ENCODE results near the gene PARD6G. TPM values are rescaled to one million over a fixed set of nuclear protein-coding genes. Genes with fewer than 3 reads are reported as not detected.

Gene PARD6G
- total and polyA plus RNA-seq, 2 of the 8 experiments (the other 6 are each of a cell fraction or from before 2014, with no cell fraction given), result 11.3 to 17.9 TPM

DNA sequence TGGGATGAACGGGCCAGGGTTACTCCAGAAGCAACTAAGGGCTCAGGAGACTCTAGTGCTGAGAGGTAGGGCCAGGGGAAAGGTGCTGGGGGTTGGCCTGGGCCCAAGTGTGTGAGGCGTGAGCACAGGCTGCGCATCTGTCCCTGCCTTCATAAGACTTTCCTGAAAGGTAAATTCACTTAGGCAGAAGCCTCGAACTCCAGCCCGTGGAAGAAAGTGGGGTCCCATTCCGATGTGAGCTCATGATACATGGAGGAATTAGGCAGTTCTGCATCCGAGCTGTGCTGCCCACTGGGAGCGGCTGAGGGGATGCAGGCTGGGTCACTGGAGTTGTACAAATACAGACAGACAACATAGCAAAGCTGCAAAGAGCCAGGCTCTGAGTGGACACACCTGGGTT, 16.2 kb downstream of the PARD6G start:
- DNase-seq (ENCODE audit: low read depth in 1 of 2, low spot score in 2 of 2), result peak in 1 of 2 experiments; percentile 35
- H3K27ac ChIP-seq (ENCODE audit: low read depth, low read length), result no peak overlapping the region
- H3K4me3 ChIP-seq (ENCODE audit: extremely low read depth in 1 of 4, insufficient read depth in 2 of 4, low read depth in 3 of 4, low read length in 4 of 4), result no peak overlapping the region
- H3K23me2 ChIP-seq (ENCODE audit: low read depth, low read length), result no peaks in the 10 kb centered on the region
- H3K14ac ChIP-seq (ENCODE audit: insufficient read length), result no peak overlapping the region
- no peak overlapping the region for H3K23ac ChIP-seq (ENCODE audit: insufficient read length)
- no peak overlapping the region for H2BK5ac ChIP-seq (ENCODE audit: low read depth, low read length)
- H4K91ac ChIP-seq (replicated peaks; ENCODE audit: insufficient read length, low read length), result no peak overlapping the region
- no peak overlapping the region for H2BK12ac ChIP-seq (ENCODE audit: low read depth, low read length)
- H4K5ac ChIP-seq (ENCODE audit: insufficient read length, low read depth, low read length), result no peak overlapping the region
- H3K79me2 ChIP-seq (ENCODE audit: control insufficient read depth in 1 of 2, insufficient read depth in 2 of 2, low read length in 2 of 2), result peaks cover 0 to 3% of the 10 kb centered on the region in 2 experiments; a peak in 3 of 4 replicates
- no peak overlapping the region for H4K8ac ChIP-seq (ENCODE audit: extremely low read depth, insufficient read depth, low read length)
- 95% methylated on average over 8 of the region's 8 CpGs; no CpG with 5 or more reads in 1 of the 2 experiments for WGBS, 2 experiments (ENCODE audit: extremely low coverage in 1 of 2, insufficient coverage in 1 of 2, insufficient read length in 1 of 2, insufficient replicate concordance in 2 of 2, low coverage in 1 of 2, low lambda C conversion rate in 2 of 2, missing lambda C conversion rate in 1 of 2)
- no peak overlapping the region for H2BK20ac ChIP-seq (ENCODE audit: low read length)
- TF ChIP-seq RAD21 (IDR thresholded peaks at IDR 0.05 in 1 of 2, conservative IDR thresholded peaks at IDR 0.05 in 1 of 2; ENCODE audit: low read depth in 2 of 2, low read length in 2 of 2), result no peak
- TF ChIP-seq POU5F1 (IDR thresholded peaks at IDR 0.05; ENCODE audit: low read depth, low read length), result no peak
- no peak for TF ChIP-seq KDM1A (IDR thresholded peaks at IDR 0.05; ENCODE audit: borderline replicate concordance, low read length)
- TF ChIP-seq NANOG (IDR thresholded peaks at IDR 0.05; ENCODE audit: insufficient read depth, low read depth, low read length, poor library complexity, severe bottlenecking), result no peak
- TF ChIP-seq, protein P1, sequence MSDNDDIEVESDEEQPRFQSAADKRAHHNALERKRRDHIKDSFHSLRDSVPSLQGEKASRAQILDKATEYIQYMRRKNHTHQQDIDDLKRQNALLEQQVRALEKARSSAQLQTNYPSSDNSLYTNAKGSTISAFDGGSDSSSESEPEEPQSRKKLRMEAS (IDR thresholded peaks at IDR 0.05), result no peak
- TF ChIP-seq SIX5 (IDR thresholded peaks at IDR 0.05; ENCODE audit: low read depth, low read length), result no peak
- no peak for TF ChIP-seq POLR2A (IDR thresholded peaks at IDR 0.05; ENCODE audit: control extremely low read depth in 1 of 2, low read depth in 2 of 2, low read length in 2 of 2)
- no peak for TF ChIP-seq BRCA1 (IDR thresholded peaks at IDR 0.05; ENCODE audit: low read depth, low read length)
- no peak for TF ChIP-seq TAF7 (optimal IDR thresholded peaks at IDR 0.05; ENCODE audit: borderline replicate concordance, low read depth, low read length)
- no peak for TF ChIP-seq CBX5 (IDR thresholded peaks at IDR 0.05; ENCODE audit: low read depth, low read length)
- TF ChIP-seq NRF1 (IDR thresholded peaks at IDR 0.05; ENCODE audit: low read depth, low read length), result no peak
- no peak for TF ChIP-seq JUN (IDR thresholded peaks at IDR 0.05; ENCODE audit: low read depth, low read length)
- TF ChIP-seq, protein P2, sequence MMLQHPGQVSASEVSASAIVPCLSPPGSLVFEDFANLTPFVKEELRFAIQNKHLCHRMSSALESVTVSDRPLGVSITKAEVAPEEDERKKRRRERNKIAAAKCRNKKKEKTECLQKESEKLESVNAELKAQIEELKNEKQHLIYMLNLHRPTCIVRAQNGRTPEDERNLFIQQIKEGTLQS (IDR thresholded peaks at IDR 0.05; ENCODE audit: insufficient read depth, low read depth, low read length), result no peak
- TF ChIP-seq MAFK (IDR thresholded peaks at IDR 0.05; ENCODE audit: low read depth, low read length), result no peak
- H3K56ac ChIP-seq (replicated peaks; ENCODE audit: insufficient read length, low read depth, low read length), result no peak overlapping the region
- ChIA-PET POLR2A (ENCODE audit: partially characterized antibody) (interaction anchor here (0.6 kb wide), 1 partner anchor 19 kb away, joined by 3 read pairs; no protein-coding TSS in a partner anchor), CTCF (ENCODE audit: partially characterized antibody) (interaction anchor here (1.0 to 4.5 kb wide), 3 partner anchors 9 to 30 kb away, joined by 3 to 20 read pairs (median 6); no protein-coding TSS in a partner anchor)
- H3K9ac ChIP-seq (replicated peaks in 1 of 4; ENCODE audit: extremely low read depth in 1 of 4, low read depth in 3 of 4, low read length in 3 of 4), result no peak overlapping the region
- H2AK5ac ChIP-seq (ENCODE audit: low read depth, low read length), result no peak overlapping the region
- H3K27me3 ChIP-seq (replicated peaks in 1 of 4; ENCODE audit: control insufficient read depth in 3 of 4, extremely low read depth in 1 of 4, insufficient read depth in 3 of 4, low read length in 3 of 4), result no peaks in the 10 kb centered on the region
- no peak overlapping the region for H3K4me2 ChIP-seq (ENCODE audit: insufficient read depth in 1 of 2, low read depth in 2 of 2, low read length in 2 of 2)
- H3K9me3 ChIP-seq (ENCODE audit: insufficient read depth in 2 of 2, low read depth in 1 of 2, low read length in 1 of 2), result no peaks in the 10 kb centered on the region
- no peak overlapping the region for H3K18ac ChIP-seq (ENCODE audit: extremely low read depth, low read length)
- H3K4me1 ChIP-seq (replicated peaks in 1 of 4; ENCODE audit: control insufficient read depth in 3 of 4, insufficient read depth in 4 of 4, low read length in 3 of 4), result no peaks in the 10 kb centered on the region; a peak in 1 of 7 replicates
- no peak overlapping the region for H2BK15ac ChIP-seq (ENCODE audit: low read length)
- no peak overlapping the region for H2BK120ac ChIP-seq (replicated peaks; ENCODE audit: low read depth, low read length)
- peaks cover 6% of the 10 kb centered on the region; the same call in 1 of the 2 replicates for H3K79me1 ChIP-seq (ENCODE audit: low read depth, low read length)
- FAIRE-seq, result no peak
- H4K20me1 ChIP-seq (replicated peaks in 1 of 2; ENCODE audit: control insufficient read depth in 1 of 2, insufficient read depth in 2 of 2, low read length in 2 of 2), result peaks cover 2 to 13% of the 10 kb centered on the region in 2 experiments
- H3K4ac ChIP-seq (replicated peaks; ENCODE audit: insufficient read length, low read depth, low read length), result no peak overlapping the region
- H3K36me3 ChIP-seq (ENCODE audit: control insufficient read depth in 2 of 4, insufficient read depth in 4 of 4, low read length in 3 of 4), result no peaks in the 10 kb centered on the region
- H2AFZ ChIP-seq (ENCODE audit: low read length), result no peak overlapping the region

All from H1 (cell line).